AG09309 (cell line): Measurements from ENCODE around the gene AGA.
A peak's percentile ranks its signal among the peaks of the same experiment; 100 is the strongest.

Experiments
- DNase-seq: peaks from one replicate; pipeline ENCODE4 v3.0.0-alpha.2; 2010; ENCODE audit warnings: low read depth
- H3K4me3 ChIP-seq: 2 replicates; pipeline ENCODE4 v1.5.1; 2011; ENCODE audit warnings: mild to moderate bottlenecking, low read depth, low read length, moderate library complexity; ENCODE audit not compliant: control insufficient read depth
- TF ChIP-seq, protein P1 (sequence below): IDR thresholded peaks from 2 replicates; pipeline ENCODE4 v1.5.1; 2011; ENCODE audit warnings: mild to moderate bottlenecking, low read depth, low read length, inconsistent platforms; ENCODE audit not compliant: insufficient read depth, control insufficient read depth; ENCODE audit errors: missing control alignments

Gene AGA

GRCh38 chr4:177484613-177485021, 42.4 kb upstream of the AGA start:
- peak; percentile 81 for DNase-seq
- no peak overlapping the region for H3K4me3 ChIP-seq
- TF ChIP-seq, protein P1, sequence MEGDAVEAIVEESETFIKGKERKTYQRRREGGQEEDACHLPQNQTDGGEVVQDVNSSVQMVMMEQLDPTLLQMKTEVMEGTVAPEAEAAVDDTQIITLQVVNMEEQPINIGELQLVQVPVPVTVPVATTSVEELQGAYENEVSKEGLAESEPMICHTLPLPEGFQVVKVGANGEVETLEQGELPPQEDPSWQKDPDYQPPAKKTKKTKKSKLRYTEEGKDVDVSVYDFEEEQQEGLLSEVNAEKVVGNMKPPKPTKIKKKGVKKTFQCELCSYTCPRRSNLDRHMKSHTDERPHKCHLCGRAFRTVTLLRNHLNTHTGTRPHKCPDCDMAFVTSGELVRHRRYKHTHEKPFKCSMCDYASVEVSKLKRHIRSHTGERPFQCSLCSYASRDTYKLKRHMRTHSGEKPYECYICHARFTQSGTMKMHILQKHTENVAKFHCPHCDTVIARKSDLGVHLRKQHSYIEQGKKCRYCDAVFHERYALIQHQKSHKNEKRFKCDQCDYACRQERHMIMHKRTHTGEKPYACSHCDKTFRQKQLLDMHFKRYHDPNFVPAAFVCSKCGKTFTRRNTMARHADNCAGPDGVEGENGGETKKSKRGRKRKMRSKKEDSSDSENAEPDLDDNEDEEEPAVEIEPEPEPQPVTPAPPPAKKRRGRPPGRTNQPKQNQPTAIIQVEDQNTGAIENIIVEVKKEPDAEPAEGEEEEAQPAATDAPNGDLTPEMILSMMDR, result no peak

GRCh38 chr4:177483760-177484159, 41.5 kb upstream of the AGA start:
- no peak for DNase-seq
- H3K4me3 ChIP-seq, result no peak overlapping the region
- TF ChIP-seq, protein P1, result no peak

- H3K4me3 ChIP-seq, result no peak overlapping the region
- TF ChIP-seq, protein P1, result no peak
- DNase-seq, result no peak
Measured at GRCh38 chr4:177483271-177483670, 41.0 kb upstream of the AGA start.

GRCh38 chr4:177482367-177482766, 40.1 kb upstream of the AGA start:
- no peak overlapping the region for H3K4me3 ChIP-seq
- TF ChIP-seq, protein P1, result no peak
- no peak for DNase-seq

DNA sequence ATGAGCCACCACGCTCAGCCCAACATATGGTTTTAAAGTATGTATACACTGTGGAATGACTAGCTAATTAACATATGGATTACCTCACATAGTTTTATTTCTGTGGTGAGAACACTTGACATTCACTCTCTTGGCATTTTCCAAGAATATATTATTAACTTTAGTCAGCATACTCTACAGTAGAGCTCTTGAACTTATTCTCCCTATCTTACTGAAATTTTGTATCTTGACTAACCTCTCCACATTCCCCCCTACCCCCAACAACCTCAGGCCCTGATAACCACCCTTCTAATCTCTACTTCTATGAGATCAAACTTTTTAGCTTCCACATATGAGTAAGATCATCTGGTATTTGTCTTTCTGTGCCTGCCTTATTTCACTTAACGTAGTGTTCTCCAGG, 38.6 kb upstream of the AGA start:
- H3K4me3 ChIP-seq, result no peak overlapping the region
- TF ChIP-seq, protein P1, result no peak
- DNase-seq, result no peak

- no peak for DNase-seq
- H3K4me3 ChIP-seq, result no peak overlapping the region
- TF ChIP-seq, protein P1, result no peak
Measured at GRCh38 chr4:177479063-177479462, 36.8 kb upstream of the AGA start.

GRCh38 chr4:177478496-177478895, 36.3 kb upstream of the AGA start:
- no peak for DNase-seq
- H3K4me3 ChIP-seq, result no peak overlapping the region
- TF ChIP-seq, protein P1, result no peak
